Keratinocyte (primary cell): ENCODE measurements around the gene IFRD2.

Source experiments
- CTCF ChIP-seq, 3 experiments: IDR thresholded peaks in 1 of 3; conservative IDR thresholded peaks in 1 of 3; optimal IDR thresholded peaks in 1 of 3; 2 replicates in 2 of 3; 3 replicates in 1 of 3; pipeline versions ENCODE3 to v1.5.1; 2011; ENCODE audit warnings: low read length in 3 of 3, mild to moderate bottlenecking in 3 of 3, moderate library complexity in 2 of 3, control low read depth in 1 of 3, inconsistent platforms in 1 of 3; ENCODE audit not compliant: insufficient read depth in 2 of 3; ENCODE audit errors: extremely low read depth in 1 of 3
- EZH2 ChIP-seq: IDR thresholded peaks from one replicate; pipeline ENCODE4 v1.6.1; 2012; ENCODE audit warnings: inconsistent platforms, mild to moderate bottlenecking, low read length, moderate library complexity

DNA sequence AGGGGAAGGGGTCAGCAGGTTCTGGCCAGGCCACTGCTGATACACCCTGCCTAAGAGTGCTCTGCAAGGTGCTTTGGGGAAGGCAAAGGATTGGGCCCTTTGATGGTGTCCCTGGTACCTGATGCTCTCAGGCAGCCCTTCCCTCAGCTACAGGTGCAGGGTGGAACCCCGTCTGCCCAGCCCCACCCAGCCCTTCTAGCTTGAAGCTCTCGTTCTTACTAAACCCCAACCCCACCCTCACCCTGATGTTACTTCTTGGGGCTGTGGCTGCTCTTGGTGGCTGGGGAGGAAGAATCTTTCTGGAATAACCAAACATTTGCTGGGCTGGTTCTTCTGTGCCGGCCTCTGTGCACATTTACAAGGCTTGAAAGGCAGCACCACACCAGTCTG lies 49.9 kb downstream of the IFRD2 start:
- no peak for TF ChIP-seq CTCF (optimal IDR thresholded peaks at IDR 0.05 in 1 of 3, IDR thresholded peaks at IDR 0.05 in 1 of 3, conservative IDR thresholded peaks at IDR 0.05 in 1 of 3; ENCODE audit: extremely low read depth in 1 of 3, insufficient read depth in 2 of 3, low read length in 3 of 3)
- TF ChIP-seq EZH2 = no peak
